Lower leg skin (tissue), 3 donors: ENCODE measurements around the gene CAMK2D.

Experiments used
- POLR2A ChIP-seq, 2 donors: fragments of 450-650 bp; IDR thresholded peaks; one replicate each; pipeline ENCODE4 v1.6.1; 2016 to 2017; ENCODE audit warnings: antibody characterized with exemption in 2 of 2, mild to moderate bottlenecking in 1 of 2, moderate library complexity in 1 of 2
- TF ChIP-seq, protein P1 (sequence below), 3 donors: fragments of 450-650 bp; IDR thresholded peaks; one replicate each; pipeline ENCODE4 v1.5.1; 2016; ENCODE audit warnings: antibody characterized with exemption in 3 of 3, mild to moderate bottlenecking in 3 of 3, moderate library complexity in 2 of 3

DNA sequence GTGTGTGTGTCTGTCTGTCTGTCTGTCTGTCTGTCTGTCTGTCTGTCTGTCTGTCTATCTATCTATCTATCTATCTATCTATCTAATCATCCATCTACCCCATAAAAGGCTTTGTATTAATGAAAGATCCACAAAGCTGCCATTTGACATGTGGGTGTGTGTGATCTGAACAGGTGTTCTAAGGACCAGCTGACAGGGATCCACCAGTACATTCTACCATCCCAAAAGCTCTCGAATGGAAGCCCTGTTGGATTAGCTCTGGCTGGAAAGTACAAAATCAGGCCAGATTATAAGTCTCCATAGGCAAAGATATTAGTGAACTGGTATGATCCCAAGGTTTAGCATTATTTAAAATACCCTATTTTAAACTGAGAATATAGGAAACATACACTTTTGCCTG is 299.3 kb downstream of the CAMK2D start:
- TF ChIP-seq, protein P1, sequence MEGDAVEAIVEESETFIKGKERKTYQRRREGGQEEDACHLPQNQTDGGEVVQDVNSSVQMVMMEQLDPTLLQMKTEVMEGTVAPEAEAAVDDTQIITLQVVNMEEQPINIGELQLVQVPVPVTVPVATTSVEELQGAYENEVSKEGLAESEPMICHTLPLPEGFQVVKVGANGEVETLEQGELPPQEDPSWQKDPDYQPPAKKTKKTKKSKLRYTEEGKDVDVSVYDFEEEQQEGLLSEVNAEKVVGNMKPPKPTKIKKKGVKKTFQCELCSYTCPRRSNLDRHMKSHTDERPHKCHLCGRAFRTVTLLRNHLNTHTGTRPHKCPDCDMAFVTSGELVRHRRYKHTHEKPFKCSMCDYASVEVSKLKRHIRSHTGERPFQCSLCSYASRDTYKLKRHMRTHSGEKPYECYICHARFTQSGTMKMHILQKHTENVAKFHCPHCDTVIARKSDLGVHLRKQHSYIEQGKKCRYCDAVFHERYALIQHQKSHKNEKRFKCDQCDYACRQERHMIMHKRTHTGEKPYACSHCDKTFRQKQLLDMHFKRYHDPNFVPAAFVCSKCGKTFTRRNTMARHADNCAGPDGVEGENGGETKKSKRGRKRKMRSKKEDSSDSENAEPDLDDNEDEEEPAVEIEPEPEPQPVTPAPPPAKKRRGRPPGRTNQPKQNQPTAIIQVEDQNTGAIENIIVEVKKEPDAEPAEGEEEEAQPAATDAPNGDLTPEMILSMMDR (IDR thresholded peaks at IDR 0.05) = no peak
- TF ChIP-seq POLR2A (IDR thresholded peaks at IDR 0.05) = no peak
